ENCODE results near the gene EHMT1.

DNA sequence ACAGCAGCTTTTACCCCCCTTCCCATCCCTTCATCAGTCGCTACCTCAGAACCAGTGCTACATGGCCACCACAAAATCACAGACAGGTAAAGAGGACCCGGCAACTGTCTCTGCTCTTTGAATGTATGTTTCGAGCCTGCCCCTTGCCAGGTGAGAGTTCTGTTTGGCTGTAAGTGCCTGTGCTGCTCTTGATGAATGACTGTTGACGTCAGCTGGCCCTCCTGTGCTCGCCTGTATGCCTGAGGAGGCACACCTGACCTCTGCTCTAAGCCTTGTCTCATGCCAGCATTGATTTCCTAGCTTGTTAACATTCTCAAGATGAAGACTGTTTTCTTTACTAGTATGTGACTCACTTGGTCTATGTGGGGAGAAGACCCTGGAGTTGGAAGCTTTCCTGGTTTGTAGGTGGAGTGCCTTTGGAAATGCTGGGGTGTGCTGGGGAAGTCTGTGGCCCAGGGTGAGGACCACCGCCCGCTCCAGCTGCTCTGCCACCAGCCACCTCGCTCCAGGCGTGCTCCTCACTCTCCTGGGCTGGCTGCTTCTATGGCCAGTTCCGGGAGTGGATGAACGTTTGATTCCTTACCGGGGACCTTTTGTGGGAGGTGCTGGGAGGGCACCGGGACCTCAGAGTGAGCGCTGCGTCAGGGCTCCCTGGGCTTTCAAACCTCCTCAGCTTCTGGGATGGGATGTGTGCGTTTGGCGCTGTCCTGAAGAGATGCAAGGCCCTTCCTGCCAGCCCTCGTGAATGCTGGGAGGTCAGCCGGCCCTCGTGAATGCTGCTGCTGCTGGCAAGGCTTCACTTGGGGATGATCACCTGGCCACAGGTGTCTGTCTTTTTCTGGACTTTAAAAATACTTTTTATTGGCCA is 109.9 kb downstream of the EHMT1 start:
- TF ChIP-seq CTCF (IDR thresholded peaks at IDR 0.05) (no peak), EP300 (IDR thresholded peaks at IDR 0.05) (no peak), POLR2A (IDR thresholded peaks at IDR 0.05) (no peak)
